ENCODE measurements around the gene SH2D6.
"Not testable (repeated sequence)": the region's sequence is repeated elsewhere in the genome, so short reads cannot be mapped to it uniquely, and the experiment has no call there.

The SH2D6 gene

DNA sequence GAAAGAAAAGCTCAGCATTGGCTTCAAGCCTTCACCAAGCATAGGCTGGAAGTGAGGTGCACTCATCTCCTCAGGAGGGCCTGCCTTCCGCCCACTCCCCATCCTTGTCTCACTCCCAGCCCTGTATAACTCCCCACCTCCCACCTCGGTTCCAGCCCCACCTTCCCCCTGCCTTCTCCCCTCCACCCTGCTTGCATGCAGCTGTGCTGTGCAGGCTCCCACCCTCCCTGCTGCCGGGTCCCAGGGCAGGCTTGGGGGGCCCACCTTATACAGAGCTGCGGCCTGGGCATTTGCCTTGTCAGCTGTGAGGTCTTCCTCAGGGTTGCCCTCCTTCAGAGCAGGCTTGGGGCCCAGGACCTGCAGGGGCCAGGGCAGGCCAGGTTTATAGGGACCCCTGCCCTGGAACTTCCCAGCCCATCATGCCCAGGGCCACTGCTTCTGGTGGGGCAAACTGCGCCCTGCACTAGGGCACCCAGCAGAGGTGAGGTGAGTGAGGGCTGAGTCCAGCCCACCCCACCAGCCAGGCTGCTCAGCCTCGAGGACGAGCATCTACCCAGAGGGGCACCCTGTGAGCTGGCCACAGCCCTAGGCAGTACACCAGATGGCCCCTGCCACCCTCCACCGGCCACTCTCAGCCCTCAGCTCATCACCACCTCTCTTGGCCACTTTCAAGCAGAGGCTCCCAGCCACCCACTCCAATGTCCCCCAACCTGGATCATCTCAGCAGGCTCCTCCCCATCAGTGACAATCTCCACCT is 19.9 kb upstream of the SH2D6 start:
- DNase-seq = no peak

DNA sequence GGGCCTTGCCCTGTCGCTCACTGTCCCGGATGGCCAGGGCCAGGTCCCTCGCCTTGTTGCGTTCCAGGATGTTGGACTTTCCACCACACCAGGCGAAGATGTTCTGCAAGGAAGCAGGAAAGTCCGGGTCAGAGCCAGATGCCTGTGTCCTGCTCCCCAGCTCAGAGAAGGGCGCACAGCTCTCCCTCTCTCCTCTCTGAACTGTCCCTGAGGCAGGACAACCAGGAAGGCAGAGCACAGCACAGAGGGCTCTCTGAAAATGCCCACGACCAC is 19.4 kb upstream of the SH2D6 start:
- DNase-seq = no peak

DNA sequence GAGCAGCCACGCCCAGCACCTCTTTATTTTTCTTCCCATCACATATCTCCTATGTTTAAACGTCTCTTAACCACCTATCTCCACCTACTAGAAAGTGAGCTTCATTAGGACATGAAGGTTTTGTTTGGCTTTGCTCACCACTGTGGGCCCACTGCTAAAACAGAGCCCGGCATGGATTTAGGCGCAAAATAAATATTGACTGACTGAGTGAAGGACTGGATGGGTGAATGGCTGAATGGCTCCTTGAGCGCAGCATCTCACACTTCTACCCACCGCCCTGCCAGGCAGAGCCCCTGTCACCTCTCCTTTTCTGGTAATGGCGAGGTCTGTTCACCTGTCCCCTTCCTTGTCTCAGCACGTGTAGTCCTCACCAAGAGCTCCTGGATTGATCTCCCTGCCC is 18.5 kb upstream of the SH2D6 start:
- DNase-seq = no peak

DNA sequence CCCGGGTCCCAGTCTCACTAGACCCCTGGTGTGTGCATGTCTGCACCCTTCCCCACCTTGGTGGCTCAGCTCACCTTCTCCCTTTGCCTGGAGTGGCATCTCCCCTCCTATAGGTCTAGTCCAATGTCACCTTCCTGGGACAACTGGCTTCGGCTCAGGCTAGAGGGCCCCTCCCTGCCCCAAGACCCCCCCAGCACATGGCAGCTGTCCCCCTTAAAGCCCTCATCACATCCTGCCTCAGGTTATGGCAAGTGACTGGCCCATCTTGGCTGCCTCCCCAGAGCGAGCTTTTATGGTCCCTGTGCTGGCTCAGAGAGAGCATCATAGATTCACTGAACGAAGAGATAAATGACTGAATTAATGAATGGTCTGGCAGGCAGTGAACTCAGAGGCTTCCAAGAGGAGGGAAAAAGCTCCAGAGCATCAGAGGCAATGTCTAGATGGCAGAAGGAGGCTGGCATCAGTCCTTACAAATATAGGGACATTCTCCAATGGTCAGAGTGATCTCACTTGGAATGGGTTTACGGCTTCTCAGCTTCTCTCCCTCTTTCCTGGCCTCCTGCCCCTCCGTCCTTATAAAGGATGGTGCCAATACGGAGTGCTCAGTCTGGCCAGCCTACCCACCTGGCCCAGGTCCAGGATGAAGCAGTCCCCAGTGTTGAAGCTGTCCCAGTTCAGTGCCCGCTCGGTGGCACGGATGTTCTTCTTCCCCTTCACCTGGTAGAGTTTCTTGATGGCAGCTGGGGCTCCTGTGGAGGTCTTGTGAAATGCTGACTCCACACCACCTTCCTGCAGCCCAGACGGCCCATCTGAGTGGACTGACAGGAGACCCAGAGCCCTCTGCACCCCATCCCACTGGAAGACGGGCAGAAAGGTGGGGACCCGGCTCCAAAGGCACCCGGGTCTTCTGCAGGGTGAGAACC is 17.7 kb upstream of the SH2D6 start:
- DNase-seq = no peak

DNA sequence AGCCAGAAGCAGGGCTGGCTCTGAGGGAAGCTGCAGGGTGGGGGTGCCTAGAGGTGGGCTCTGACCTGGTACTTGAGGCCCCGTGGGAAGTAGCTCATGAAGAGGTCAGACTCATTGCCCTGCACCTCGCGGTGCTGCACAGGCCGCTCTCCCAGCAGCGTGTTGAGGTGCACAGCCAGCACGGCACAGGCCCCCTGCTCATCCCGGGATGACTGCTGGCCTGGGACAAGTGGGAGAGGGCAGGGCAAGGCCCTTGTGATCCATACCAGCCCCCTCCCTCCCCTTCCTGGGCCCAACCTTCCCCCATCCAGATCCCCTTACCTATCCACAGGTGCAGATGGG is 17.1 kb upstream of the SH2D6 start:
- DNase-seq = no peak

DNA sequence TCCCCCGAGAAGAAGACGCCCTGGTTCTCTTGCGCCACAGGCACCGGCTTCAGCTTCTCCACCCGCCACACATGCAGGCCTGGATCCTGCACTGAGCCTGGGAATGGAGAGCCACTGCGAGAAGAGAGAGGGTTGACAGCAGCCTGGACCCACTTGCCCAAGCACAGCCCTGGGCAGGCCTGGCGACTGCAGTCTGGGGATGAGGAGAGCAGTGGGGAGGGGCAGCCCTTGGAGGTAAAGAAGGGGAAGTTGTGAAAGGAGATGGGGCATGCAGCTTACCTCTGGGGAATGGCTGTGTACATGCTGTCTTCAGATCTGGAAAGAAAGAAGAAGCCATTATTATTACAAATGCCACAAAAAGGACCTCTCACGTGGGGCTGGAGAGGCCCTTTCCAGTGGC is 16.7 kb upstream of the SH2D6 start:
- no peak for DNase-seq

DNA sequence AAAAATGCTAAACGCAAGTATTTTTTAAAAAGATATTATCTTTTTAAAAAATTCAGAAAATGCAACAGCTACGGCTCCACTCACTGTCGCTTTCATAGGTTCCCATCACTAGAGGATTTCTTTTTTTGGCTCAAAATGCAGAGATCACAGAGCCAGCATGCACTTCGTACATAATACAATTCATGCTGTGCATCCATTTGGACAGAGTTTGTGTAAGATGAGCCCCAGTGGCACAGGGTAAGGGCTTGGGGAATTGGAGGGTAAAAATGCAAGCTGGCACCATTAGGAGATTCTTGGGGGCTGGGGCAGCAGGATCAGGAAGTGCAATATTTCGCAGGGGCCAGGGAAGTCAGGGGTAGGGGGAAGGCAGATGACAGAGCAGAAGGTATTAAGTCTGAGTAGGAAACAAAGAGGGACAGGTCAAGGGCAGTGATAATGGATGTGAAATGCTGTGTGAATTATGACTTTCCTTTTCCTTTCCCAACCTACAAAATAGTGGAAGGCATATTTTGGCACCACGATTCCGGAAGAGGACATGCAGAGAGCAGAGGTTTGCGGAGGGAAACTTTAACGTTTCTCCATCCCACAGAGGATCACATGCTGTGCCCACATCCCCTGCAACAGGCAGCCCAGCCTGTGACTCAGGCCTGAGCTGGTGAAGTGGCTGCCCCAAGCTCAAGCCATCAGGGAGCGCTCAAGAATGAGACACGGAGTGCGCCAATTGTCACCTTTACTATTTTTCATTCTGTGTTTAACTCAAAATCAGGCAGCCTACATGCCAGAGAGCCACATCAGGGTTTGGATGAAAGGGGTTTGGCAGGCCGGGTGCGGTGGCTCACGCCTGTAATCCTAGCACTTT is 13.1 kb upstream of the SH2D6 start:
- peak; percentile 73 for DNase-seq

DNA sequence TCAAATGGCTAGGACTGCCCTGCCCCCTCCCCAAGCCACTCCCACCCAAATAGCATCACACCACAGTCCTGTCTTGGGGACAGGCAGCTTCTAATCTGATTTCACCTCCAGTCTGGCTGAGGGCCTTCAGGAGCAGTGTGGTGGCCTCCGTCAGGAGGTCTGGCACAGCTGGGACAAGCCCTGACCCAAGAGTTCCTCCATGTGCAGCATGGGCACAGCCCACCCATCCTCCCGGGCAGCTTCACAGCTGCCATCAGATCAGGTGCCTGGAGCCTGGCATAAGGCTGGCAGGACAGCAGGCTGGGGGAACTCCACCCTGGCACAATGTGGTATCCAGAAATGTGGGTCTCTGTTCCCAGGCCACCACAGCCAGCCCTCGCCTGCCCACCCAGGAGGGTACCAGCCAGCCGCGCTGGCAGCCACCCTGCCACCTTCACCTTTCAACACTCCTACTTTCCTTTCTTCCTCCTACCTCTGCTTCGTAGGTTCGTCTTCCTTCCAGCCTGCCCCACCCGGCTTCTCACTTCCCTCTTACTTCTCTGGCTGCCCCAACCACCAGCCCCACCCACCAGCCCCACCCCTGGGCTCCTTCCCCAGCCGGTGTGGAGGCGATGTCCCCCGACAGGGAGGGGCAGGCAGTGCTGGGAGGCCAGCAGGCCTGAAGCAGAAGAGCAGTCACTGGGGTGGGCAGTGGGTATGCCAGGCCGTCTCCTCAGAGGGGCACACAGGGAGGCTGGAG is 8.5 kb upstream of the SH2D6 start, which contains the start of gene CAPG:
Gene CAPG (minus strand): TSS at position 522 of the 739 bp plus-strand sequence. CDS start 8,221 bp downstream, outside the sequence.
- DNase-seq = peak; percentile 61

DNA sequence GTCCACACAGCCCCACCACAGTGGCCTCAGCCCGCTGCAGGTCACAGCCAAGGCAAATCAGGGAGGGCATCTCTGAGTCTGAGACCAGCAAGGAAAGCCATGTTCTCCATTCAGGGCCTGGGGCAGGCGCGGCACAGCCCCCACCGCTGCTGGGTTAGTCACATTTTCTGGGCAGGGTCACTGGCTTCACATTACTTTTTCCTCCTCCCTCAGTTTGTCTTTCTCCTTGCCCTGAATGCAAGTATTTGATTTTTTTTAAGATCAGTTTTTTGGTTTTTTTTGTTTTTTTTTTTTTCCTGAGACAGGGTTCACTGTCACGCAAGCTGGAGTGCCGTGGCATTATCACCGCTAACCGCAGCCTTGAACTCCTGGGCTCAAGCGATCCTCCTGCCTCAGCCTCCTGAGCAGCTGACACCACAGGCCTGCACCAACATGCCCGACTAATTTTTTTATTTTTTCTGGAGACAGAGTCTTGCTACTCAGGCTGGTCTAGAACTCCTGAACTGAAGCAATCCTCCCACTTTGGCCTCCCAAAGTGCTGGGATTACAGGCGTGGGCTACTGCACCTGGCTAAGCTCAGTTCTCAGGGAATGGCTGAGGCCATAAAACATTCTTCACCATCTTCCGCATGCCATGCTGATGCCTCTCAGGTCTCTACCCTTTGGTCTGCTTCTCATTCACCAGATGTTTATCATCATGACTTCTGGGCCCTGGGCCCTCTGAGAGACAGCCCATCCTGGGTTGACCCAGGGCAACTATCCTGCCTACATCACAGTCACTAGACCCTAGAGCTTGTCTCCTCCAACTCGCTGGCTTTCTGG is 7.7 kb upstream of the SH2D6 start:
- DNase-seq = no peak

DNA sequence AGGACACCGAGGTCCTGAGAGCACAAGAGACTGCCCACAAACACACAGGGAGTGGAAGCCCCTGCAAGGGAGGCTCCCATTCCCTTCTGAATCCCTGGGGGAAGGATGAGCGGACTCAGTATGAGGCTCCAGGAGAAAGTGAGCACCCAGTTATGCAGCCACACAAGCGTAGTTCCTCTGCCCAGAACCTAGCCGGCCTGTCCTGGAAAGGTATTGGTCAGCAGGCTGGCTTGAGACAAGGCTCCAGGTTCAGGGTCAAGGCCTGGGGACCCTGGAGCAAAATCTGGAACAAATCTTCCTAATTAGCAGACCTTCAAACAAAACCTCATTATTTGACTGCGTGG is 7.1 kb upstream of the SH2D6 start:
- DNase-seq = no peak

DNA sequence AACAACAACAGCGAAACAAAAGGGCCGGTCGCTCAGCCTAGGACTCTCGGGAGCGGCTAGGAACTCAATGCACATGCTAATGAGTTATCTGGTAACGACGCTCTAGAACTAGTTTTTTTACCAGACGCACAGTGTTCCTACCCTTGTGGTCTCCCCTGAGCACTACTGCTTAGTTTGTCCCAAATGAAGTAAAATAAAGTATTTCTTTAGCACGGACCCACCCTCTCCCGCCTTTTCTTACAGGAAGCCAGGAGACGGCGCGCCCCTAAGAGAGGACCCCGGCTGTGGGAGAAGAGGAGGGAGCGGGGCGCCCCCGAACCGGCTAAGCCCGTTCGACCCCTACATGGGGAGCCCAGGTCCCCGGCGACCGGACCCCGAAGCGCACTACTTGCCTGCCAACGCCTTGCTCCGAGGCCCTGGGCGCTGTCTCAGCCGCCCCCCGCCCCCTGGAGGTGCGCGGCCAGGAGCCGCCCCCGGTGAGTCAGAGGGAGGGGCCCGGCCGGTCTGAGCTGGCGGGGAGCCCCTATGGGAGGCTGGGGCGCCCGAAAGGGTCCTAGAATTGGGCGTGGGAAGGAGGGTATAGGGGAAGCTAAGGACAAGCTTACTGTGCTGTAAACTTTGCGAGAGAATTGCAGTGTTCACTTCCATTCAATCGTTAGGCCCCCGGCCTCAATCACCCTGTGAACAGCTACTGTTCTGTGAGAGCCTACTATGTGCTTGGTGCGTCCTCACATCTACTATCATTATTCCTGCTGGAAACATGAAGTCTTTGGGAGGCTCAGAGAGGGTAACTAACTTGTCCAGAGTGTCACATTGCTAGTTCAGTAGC is 4.7 kb upstream of the SH2D6 start:
- DNase-seq = no peak

DNA sequence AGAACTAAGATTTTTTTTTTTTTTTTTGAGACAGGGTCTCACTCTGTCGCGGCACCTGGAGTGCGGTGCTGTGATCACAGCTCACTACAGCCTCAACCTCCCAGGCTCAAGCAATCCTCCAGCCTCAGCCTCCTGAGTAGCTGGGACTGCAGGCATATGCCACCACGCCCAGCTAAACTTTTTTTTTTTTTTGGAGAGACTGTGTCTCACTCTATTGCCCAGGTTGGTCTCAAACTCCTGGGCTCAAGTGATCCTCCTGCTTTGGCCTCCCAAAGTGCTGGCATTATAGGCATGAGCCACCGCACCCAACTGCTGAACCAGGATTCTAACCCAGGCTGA is 4.1 kb upstream of the SH2D6 start:
- DNase-seq = not testable (repeated sequence)

DNA sequence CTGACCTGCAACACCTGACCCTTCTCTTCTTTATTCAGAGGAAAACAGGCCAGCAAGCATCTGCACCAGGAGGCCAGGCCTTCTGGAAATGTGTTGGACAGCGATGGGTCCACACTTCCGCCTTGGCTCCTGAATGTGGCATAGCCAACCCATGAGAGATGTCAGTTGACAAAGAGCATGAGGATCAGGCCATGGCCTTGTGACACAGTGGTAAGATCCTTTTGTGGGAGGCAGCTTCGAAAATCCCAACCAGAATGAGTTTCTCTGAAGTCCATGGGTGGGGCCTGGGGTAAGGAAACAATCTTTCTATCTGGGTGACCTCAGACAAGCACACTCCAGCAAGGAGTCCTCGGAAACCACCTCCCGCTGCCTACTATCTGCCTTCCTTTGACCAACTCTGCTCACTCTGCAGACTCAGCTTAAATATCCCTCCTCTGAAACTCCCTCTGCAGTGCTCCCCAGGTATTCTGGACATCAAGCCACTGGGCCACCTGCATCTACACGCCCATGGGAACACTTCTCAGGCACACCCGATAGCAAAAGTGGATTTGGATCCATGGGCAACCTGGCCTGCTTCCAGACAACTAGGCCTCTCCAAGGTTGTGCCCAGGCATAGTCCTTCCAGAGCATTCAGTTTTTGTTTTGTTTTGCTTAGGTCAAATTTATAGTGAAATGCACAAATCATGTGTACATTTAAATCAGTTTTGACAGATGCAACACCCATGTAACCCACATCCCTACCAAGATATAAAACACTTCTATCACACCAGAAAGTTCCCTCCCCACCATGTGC is 3.6 kb upstream of the SH2D6 start:
- peak; percentile 65 for DNase-seq

DNA sequence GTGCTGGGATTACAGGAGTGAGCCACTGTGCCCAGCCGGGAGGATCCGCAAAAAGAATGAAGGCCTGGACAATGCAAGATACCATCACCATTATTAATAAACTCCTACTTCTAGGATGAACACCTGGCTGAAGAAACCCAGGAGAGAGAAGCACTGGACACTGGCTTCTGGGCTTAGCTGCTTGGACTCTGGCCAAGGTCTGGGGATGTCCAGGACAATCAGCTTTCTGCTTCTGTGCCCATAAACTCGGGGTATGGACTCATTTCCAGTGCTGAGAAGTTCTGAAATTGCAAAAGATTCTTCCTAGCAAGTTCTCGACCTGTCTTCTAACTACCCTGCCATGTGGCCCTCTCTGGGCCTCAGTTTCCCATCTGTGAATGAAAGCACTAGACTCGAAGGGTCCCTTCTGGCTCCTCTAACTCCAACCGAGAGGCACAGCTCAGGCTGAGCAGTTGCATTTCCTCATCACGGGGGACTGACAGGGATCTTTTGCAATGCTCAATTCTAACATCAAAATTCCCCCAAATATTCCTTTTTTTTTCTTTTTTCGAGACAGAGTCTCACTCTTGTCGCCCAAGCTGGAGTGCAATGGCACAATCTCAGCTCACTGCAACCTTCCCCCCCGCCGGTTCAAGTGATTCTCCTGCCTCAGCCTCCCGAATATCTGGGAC is 2.4 kb upstream of the SH2D6 start:
- no peak for DNase-seq

DNA sequence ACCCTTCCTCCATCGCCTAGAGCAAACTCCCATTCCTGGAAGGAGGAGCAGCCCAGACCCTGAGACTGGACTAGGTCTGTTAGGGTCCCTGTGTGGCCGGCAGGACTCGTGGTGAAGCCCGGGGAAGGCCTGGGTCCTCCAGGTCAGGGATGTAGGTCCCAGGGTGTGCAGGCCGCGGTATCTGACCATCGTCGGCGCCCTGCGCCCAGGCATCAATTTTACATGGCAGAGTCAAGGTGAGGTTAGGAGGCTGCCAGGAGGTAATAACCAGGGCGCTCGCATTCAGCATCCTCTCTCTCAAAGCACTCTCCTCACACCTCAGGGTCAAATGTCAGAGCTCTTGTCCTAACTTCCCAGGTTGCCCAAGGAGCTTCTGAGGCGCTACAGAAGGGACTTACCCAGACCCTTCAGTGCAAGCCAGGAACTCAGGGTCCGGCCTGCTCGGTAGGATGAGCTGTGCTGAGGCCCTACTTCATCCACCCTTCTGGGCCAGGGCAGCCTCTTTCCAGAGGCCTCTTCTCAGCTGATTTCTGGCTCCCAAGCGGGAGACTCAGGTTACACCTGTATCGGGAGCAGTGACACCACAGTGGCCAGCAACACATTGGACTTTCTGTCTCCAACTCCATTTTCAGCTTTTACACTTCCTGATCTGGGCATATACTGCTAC is 628 bp downstream of the SH2D6 start:
- DNase-seq = no peak

DNA sequence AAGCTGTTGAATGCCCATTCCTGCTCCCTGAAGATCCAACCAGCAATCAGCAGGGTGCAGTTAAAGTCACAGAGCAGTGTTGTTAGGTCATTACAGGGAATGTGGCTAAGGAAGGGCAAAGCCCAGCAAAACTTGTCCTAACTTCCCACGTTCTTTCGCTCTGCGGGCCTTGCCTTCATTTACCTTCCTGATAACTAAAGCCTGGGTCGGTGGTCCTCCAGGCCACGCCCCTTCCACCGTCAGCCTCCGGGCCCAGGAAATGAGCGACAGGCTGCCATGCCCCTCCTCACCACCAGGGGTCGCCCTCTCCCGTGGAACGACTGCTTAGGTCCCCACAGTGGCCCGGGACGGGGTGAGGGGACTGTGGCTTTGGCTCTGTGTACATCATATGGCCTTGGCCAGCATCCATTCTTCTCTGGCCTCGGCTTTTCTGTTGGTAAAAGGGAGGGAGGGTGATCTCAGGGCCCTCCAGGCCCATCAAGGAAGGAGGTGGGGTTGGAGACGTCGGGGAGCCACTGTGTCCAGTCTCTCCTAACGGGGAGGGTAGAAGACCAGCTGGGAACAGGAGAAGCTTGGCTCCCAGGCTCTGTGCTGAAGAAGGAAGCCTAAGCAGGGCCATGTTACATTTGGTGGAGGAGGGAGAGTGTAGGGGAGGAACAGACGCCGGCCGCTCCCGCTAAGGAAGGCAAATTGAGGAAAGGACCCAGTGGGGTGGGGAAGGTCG is 2.2 kb downstream of the SH2D6 start:
- peak; percentile 89 for DNase-seq

DNA sequence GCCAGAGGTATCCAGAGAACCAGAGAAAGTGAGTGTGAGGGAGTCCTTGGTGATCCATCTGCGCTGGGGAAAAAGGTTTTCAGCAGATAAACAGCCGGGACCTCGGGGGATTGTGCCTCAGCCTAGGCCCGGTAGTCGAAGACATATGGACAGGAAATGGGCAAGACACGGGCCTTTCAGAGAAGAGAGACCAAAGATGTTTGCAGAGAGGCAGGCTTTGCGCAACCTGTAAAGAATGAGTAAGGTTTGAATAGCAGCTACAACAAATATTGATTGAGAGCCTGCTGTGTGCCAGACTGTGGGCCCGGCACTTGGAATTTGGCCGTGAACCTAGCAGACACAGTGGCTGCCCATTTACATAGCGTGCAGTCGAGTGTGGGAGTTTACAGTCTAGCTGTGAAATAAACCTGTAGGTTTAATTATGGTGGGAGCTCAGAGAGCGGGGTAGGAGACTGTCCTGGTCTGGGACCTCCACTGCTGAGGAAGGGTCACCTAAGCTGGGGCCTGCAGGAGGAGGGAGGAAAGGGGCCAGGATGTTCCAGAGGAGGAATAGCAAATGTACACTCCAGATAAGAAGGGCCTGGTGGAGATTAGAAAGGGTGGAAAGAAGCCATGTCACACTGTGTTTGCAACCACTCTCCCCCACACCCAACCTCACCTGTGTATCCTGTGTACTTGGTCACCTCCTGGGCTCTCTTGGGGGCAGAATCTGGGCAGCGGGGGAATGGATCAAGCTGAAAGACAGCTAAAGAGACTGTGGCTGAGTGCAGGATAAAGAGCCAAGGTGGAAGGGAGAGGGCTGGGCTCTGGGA is 3.0 kb downstream of the SH2D6 start:
- DNase-seq = peak; percentile 48

DNA sequence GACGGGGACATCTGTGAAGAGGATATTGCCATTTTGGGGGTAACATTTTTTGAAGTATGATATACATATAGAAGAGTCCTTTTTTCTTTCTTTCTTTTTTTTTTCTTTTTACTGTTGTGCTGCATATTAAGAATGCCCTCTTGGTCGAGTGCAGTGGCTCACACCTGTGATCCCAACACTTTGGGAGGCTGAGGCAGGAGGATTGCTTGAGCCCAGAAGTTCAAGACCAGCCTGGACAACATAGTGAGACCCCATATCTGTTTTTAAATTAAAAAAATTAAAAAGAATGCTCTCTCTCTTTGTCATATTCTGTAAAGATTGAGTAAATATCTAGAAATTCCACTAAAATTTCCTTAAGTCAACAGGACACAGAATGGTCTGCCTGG is 3.6 kb downstream of the SH2D6 start:
- no peak for DNase-seq
